Subcutaneous abdominal adipose tissue (tissue), 5 donors: ENCODE results near the gene ROBO1.
"Not testable (repeated sequence)": the region's sequence is repeated elsewhere in the genome, so short reads cannot be mapped to it uniquely, and the experiment has no call there.

Experiments
- H3K27ac ChIP-seq: one replicate; pipeline ENCODE4 v1.7.0; 2013; ENCODE audit warnings: low read depth, mild to moderate bottlenecking, inconsistent platforms, low read length, moderate library complexity
- H3K27me3 ChIP-seq, 5 donors: one replicate each; pipeline ENCODE4 v1.7.0; 2013; ENCODE audit warnings: low read length in 5 of 5, inconsistent platforms in 1 of 5; ENCODE audit not compliant: control insufficient read depth in 5 of 5, insufficient read depth in 4 of 5
- H3K36me3 ChIP-seq, 5 donors: one replicate each; pipeline ENCODE4 v1.7.0; 2013; ENCODE audit warnings: low read length in 5 of 5; ENCODE audit not compliant: control insufficient read depth in 5 of 5, insufficient read depth in 5 of 5
- H3K4me1 ChIP-seq, 5 donors: one replicate each; pipeline ENCODE4 v1.7.0; 2013; ENCODE audit warnings: low read length in 5 of 5, mild to moderate bottlenecking in 3 of 5, moderate library complexity in 1 of 5; ENCODE audit not compliant: control insufficient read depth in 5 of 5, insufficient read depth in 5 of 5
- H3K4me3 ChIP-seq, 5 donors: one replicate each; pipeline ENCODE4 v1.7.0; 2013; ENCODE audit warnings: low read length in 5 of 5, low read depth in 1 of 5
- H3K9ac ChIP-seq, 5 donors: one replicate each; pipeline ENCODE4 v1.7.0; 2013; ENCODE audit warnings: low read length in 5 of 5, mild to moderate bottlenecking in 4 of 5, moderate library complexity in 3 of 5
- H3K9me3 ChIP-seq, 5 donors: one replicate each; pipeline ENCODE4 v1.7.0; 2013; ENCODE audit warnings: low read length in 5 of 5; ENCODE audit not compliant: control insufficient read depth in 5 of 5
- donor health status: healthy.
- donor health status: healthy.
- donor health status: healthy.
- donor health status: healthy.
- donor health status: healthy.

Gene ROBO1

GRCh38 chr3:78732471-78732870 lies 1035.3 kb downstream of the ROBO1 start:
- Histone ChIP-seq H3K27ac (no peak overlapping the region), H3K9ac (no peak overlapping the region), H3K9me3 (no peaks in the 10 kb centered on the region), H3K4me1 (peaks cover 6 to 15% (median 12%) of the 10 kb centered on the region in 5 donors), H3K27me3 (no peaks in the 10 kb centered on the region), H3K4me3 (no peak overlapping the region), H3K36me3 (no peaks in the 10 kb centered on the region)

- Histone ChIP-seq H3K9ac (no peak overlapping the region), H3K27me3 (no peaks in the 10 kb centered on the region), H3K9me3 (no peaks in the 10 kb centered on the region), H3K36me3 (no peaks in the 10 kb centered on the region), H3K4me1 (peaks cover 5 to 19% (median 12%) of the 10 kb centered on the region in 5 donors), H3K27ac (no peak overlapping the region), H3K4me3 (no peak overlapping the region)
Measured at GRCh38 chr3:78729946-78730345, 1037.9 kb downstream of the ROBO1 start.

- H3K4me3 ChIP-seq: peak overlapping the region; percentile 14 to 46 (median 33)
- H3K27me3 ChIP-seq: no peaks in the 10 kb centered on the region
- peaks cover 5 to 19% (median 12%) of the 10 kb centered on the region in 5 donors for H3K4me1 ChIP-seq
- peak overlapping the region; percentile 51 for H3K27ac ChIP-seq
- no peaks in the 10 kb centered on the region for H3K36me3 ChIP-seq
- no peaks in the 10 kb centered on the region for H3K9me3 ChIP-seq
- no peak overlapping the region for H3K9ac ChIP-seq
Measured at GRCh38 chr3:78728406-78729145, 1039.2 kb downstream of the ROBO1 start.

DNA sequence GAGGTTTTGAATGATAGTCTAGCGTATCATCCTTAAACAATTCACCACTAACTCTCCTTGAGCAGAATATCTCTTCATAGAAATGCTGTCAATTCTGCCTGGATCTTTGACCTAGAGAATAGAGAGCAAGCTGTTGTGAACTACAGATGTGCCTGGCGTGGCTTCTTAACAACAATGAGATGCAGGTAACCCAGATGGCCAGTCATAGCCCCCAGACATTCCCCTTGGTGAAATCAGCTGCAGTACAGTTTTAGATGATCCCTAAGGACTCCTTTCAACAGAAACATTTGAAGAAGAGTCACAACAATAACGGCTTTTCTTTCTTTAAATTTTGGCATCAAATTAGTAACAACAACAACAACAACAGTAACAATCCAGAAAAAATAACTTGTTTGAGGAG lies 1041.3 kb downstream of the ROBO1 start:
- H3K27me3 ChIP-seq: no peaks in the 10 kb centered on the region
- no peak overlapping the region for H3K27ac ChIP-seq
- H3K9ac ChIP-seq: no peak overlapping the region
- H3K9me3 ChIP-seq: no peaks in the 10 kb centered on the region
- peaks cover 5 to 19% (median 12%) of the 10 kb centered on the region in 5 donors for H3K4me1 ChIP-seq
- no peak overlapping the region for H3K4me3 ChIP-seq
- H3K36me3 ChIP-seq: no peaks in the 10 kb centered on the region

- Histone ChIP-seq H3K4me3 (no peak overlapping the region), H3K9ac (no peak overlapping the region), H3K27me3 (no peaks in the 10 kb centered on the region), H3K4me1 (peaks cover 5 to 19% (median 12%) of the 10 kb centered on the region in 5 donors), H3K27ac (no peak overlapping the region), H3K36me3 (no peaks in the 10 kb centered on the region), H3K9me3 (no peaks in the 10 kb centered on the region)
Measured at GRCh38 chr3:78725703-78726246, 1042.0 kb downstream of the ROBO1 start.

DNA sequence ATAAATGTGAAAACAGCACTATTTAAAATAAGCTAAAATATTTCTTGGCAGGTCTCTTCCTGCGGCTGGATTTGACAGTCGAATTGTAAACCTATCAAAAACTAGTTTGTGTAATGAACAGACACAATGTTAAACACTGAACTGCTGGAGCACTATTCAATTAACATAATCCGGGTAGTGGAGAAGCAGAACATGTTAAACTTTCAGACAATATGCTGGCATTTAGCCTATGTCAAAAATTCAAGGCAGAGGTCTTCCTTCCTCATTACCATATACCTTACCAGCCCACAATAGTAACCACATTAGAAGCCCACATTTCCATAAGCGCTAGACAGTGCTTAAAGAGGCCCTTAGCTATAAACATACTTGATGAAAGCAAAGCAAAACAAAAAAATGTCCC lies 1042.9 kb downstream of the ROBO1 start:
- Histone ChIP-seq H3K27ac (no peak overlapping the region), H3K27me3 (no peaks in the 10 kb centered on the region), H3K36me3 (no peaks in the 10 kb centered on the region), H3K4me1 (peaks cover 5 to 19% (median 12%) of the 10 kb centered on the region in 5 donors), H3K4me3 (no peak overlapping the region), H3K9ac (no peak overlapping the region), H3K9me3 (no peaks in the 10 kb centered on the region)

DNA sequence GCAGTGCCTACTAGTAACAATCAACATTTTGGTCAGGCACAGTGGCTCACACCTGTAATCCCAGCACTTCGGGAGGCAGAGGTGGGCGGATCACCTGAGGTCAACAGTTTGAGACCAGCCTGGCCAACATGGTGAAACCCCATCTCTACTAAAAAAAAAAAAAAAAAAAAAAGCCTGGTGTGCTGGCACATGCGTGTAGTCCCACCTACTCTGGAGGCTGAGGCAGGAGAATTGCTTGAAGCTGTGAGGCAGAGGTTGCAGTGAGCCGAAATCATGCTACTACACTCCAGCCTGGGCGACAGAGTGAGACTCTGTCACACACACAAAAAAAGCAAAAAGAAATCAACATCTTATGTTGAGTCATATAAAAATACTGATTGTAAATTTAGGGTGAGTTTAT lies 1043.4 kb downstream of the ROBO1 start:
- H3K36me3 ChIP-seq, H3K27me3 ChIP-seq, H3K4me3 ChIP-seq, H3K9me3 ChIP-seq, H3K27ac ChIP-seq, H3K9ac ChIP-seq: not testable (repeated sequence)
- H3K4me1 ChIP-seq: peaks cover 5 to 18% (median 11%) of the 10 kb centered on the region in 5 donors

GRCh38 chr3:78721771-78722543 lies 1045.8 kb downstream of the ROBO1 start:
- Histone ChIP-seq H3K9me3 (no peaks in the 10 kb centered on the region), H3K9ac (no peak overlapping the region), H3K27ac (no peak overlapping the region), H3K4me3 (no peak overlapping the region), H3K4me1 (peaks cover 0 to 7% (median 0%) of the 10 kb centered on the region in 5 donors), H3K36me3 (peaks cover 0 to 2% (median 0%) of the 10 kb centered on the region in 5 donors), H3K27me3 (no peaks in the 10 kb centered on the region)

DNA sequence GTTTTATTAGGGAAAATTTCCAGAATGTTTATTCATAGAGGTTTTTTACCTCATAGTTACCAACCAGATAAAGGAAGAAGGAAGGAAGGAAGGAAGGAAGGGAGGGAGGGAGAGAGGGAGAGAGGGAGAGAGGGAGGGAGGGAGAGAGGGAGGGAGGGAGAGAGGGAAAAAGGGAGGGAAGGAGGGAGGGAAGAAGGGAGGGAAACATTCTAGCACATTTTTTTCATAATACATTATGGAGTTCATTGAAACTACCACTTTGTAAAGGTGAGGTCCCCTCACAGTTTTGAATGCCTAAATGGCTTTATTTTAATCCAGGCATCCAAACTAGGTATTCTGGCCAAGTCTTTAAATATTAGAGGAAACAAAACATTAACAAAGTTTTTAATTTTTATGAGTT lies 1049.1 kb downstream of the ROBO1 start:
- no peak overlapping the region for H3K9ac ChIP-seq
- H3K4me1 ChIP-seq: no peaks in the 10 kb centered on the region
- no peaks in the 10 kb centered on the region for H3K27me3 ChIP-seq
- no peak overlapping the region for H3K27ac ChIP-seq
- H3K36me3 ChIP-seq: peaks cover 0 to 7% (median 3%) of the 10 kb centered on the region in 5 donors
- H3K9me3 ChIP-seq: no peaks in the 10 kb centered on the region
- H3K4me3 ChIP-seq: no peak overlapping the region

- H3K4me3 ChIP-seq: no peak overlapping the region
- H3K36me3 ChIP-seq: peaks cover 0 to 8% (median 3%) of the 10 kb centered on the region in 5 donors
- H3K27me3 ChIP-seq: no peaks in the 10 kb centered on the region
- no peak overlapping the region for H3K9ac ChIP-seq
- no peaks in the 10 kb centered on the region for H3K9me3 ChIP-seq
- H3K27ac ChIP-seq: no peak overlapping the region
- H3K4me1 ChIP-seq: no peaks in the 10 kb centered on the region
Measured at GRCh38 chr3:78717041-78717440, 1050.8 kb downstream of the ROBO1 start.
